K562 (cell line): ENCODE data around the gene CCNL2. TPM values are rescaled to one million over a fixed set of nuclear protein-coding genes. Genes with fewer than 3 reads are reported as not detected.

Source experiments
- ATAC-seq: fragments of 200-7000 bp; cut with Tn5 transposase; 3 replicates; pipeline ENCODE4 v1.9.1; 2020; ENCODE audit warnings: moderate library complexity
- BruUV-seq: library from RNA; stranded (reverse); fragments of 400-500 nt; replicated peaks from 2 replicates; lab custom pipeline; 2021; lab: Mats Ljungman, UMichigan
- CTCF ChIA-PET: fragments of 300-600 bp; formaldehyde crosslinking; extraction: SDS; loops from one replicate; lab custom pipeline; 2021; ENCODE audit warnings: low intra/inter-chr PET ratio; lab: Yijun Ruan, JAX
- POLR2A ChIA-PET: fragments of 300-600, 350-650 bp; sonication (Branson Sonifier 250); formaldehyde crosslinking; extraction: SDS; loops from one replicate; lab custom pipeline; 2021; ENCODE audit warnings: antibody characterized with exemption, inconsistent platforms; lab: Yijun Ruan, JAX
- DNase-seq, 4 experiments: peaks; one replicate each; pipeline versions ENCODE4 v3.0.0 to v3.0.0-alpha.2; 2011 to 2018; ENCODE audit warnings: low spot score in 3 of 4, mixed read lengths in 3 of 4; ENCODE audit errors: extremely low read depth in 1 of 4
- FAIRE-seq: peaks from 2 replicates; lab custom pipeline; 2011; peaks lifted over from hg19 to GRCh38; lab: Jason Lieb, UNC
- H2AFZ ChIP-seq: 2 replicates; pipeline ENCODE4 v1.6.0; 2011; ENCODE audit warnings: low read depth, low read length, control low read depth, inconsistent platforms
- H3K27ac ChIP-seq: fragments of 200-600 bp; 3 replicates; pipeline ENCODE4 v1.8.0; 2011; ENCODE audit warnings: low read depth, mild to moderate bottlenecking, control low read depth, inconsistent platforms, low read length, moderate library complexity, mixed read lengths; ENCODE audit errors: extremely low read depth
- H3K27me3 ChIP-seq, 2 experiments: fragments of 300-600 bp in 1 of 2; 2 replicates in 1 of 2; 3 replicates in 1 of 2; pipeline versions ENCODE4 v1.6.0 to v1.8.0; 2011; ENCODE audit warnings: inconsistent platforms in 2 of 2, low read length in 2 of 2, mild to moderate bottlenecking in 1 of 2, mixed read lengths in 1 of 2, moderate library complexity in 1 of 2; ENCODE audit not compliant: control insufficient read depth in 2 of 2, insufficient read depth in 2 of 2
- H3K36me3 ChIP-seq: fragments of 300-600 bp; 3 replicates; pipeline ENCODE4 v1.8.0; 2011; ENCODE audit warnings: mild to moderate bottlenecking, low read length, inconsistent platforms; ENCODE audit not compliant: control insufficient read depth, insufficient read depth
- H3K4me1 ChIP-seq, 2 experiments: fragments of 200-600 bp in 1 of 2; replicated peaks in 1 of 2; 2 replicates in 1 of 2; 3 replicates in 1 of 2; pipeline versions ENCODE4 v1.5.1 to v1.8.0; 2011; ENCODE audit warnings: inconsistent platforms in 2 of 2, low read length in 2 of 2, mild to moderate bottlenecking in 1 of 2, mixed read lengths in 1 of 2, moderate library complexity in 1 of 2; ENCODE audit not compliant: control insufficient read depth in 2 of 2, insufficient read depth in 2 of 2
- H3K4me2 ChIP-seq: 2 replicates; pipeline ENCODE4 v1.6.1; 2011; ENCODE audit warnings: low read length, control low read depth, inconsistent platforms, mixed read lengths; ENCODE audit not compliant: insufficient read depth
- H3K4me3 ChIP-seq: fragments of 200-600 bp; sonication (generic), shearing (Covaris generic); 2 replicates; pipeline ENCODE4 v1.5.1; 2016; ENCODE audit warnings: control low read depth, inconsistent platforms
- H3K79me2 ChIP-seq: fragments of 200-600 bp; 3 replicates; pipeline ENCODE4 v1.8.0; 2011; ENCODE audit warnings: low read length, inconsistent platforms; ENCODE audit not compliant: control insufficient read depth, insufficient read depth
- H3K9ac ChIP-seq, 2 experiments: 2 replicates each; pipeline versions ENCODE4 v1.6.0 to v1.6.1; 2011; ENCODE audit warnings: low read depth in 2 of 2, low read length in 2 of 2, control low read depth in 1 of 2, inconsistent platforms in 1 of 2, mild to moderate bottlenecking in 1 of 2, mixed read lengths in 1 of 2; ENCODE audit not compliant: insufficient read depth in 1 of 2
- H3K9me1 ChIP-seq: one replicate; pipeline ENCODE4 v1.6.0; 2011; ENCODE audit warnings: inconsistent platforms, mild to moderate bottlenecking, low read length, moderate library complexity; ENCODE audit not compliant: control insufficient read depth, insufficient read depth
- H3K9me3 ChIP-seq: replicated peaks from 2 replicates; pipeline ENCODE4 v1.5.1; 2011; ENCODE audit warnings: low read depth, low read length, inconsistent platforms; ENCODE audit not compliant: control insufficient read depth, insufficient read depth
- H4K20me1 ChIP-seq: replicated peaks from 2 replicates; pipeline ENCODE4 v1.6.1; 2011; ENCODE audit warnings: low read length, inconsistent platforms, mixed read lengths; ENCODE audit not compliant: control insufficient read depth, insufficient read depth
- ATF4 ChIP-seq: fragments of 450-650 bp; formaldehyde crosslinking; IDR thresholded peaks from 2 replicates; pipeline ENCODE4 v1.4.0; 2022; ENCODE audit warnings: mild to moderate bottlenecking, moderate library complexity
- MAZ ChIP-seq, 2 experiments: fragments of 450-650 bp in 1 of 2; sonication (generic) in 1 of 2; formaldehyde crosslinking; IDR thresholded peaks in 1 of 2; conservative IDR thresholded peaks in 1 of 2; 2 replicates each; pipeline versions ENCODE4 v1.4.0 to v1.5.0; 2020; ENCODE audit warnings: mild to moderate bottlenecking in 1 of 2, missing genetic modification reagents in 1 of 2
- NR0B1 ChIP-seq: fragments of 450-650 bp; IDR thresholded peaks from one replicate; pipeline ENCODE4 v1.6.1; 2018; ENCODE audit warnings: mild to moderate bottlenecking, moderate library complexity; ENCODE audit not compliant: partially characterized antibody
- PCBP1 ChIP-seq: fragments of 200-400 bp; formaldehyde crosslinking; IDR thresholded peaks from 2 replicates; pipeline ENCODE4 v1.6.1; 2018; ENCODE audit warnings: mild to moderate bottlenecking, low read depth, low read length; ENCODE audit not compliant: poor library complexity, severe bottlenecking
- SMC3 ChIP-seq: conservative IDR thresholded peaks from 2 replicates; pipeline ENCODE4 v1.6.1; 2011; ENCODE audit warnings: low read depth, low read length, improper control_type of control experiment; ENCODE audit not compliant: insufficient read depth
- TFAP4 ChIP-seq: sonication (generic); formaldehyde crosslinking; IDR thresholded peaks from 2 replicates; pipeline ENCODE4 v1.8.0; 2022; ENCODE audit warnings: missing genetic modification reagents, mild to moderate bottlenecking, moderate library complexity, borderline replicate concordance
- WHSC1 ChIP-seq: IDR thresholded peaks from one replicate; pipeline ENCODE4 v1.6.1; 2012; ENCODE audit warnings: low read length, control low read depth, inconsistent platforms
- ZBTB7A ChIP-seq: IDR thresholded peaks from 2 replicates; pipeline ENCODE4 v1.6.1; 2011; ENCODE audit warnings: low read depth, mild to moderate bottlenecking, low read length, moderate library complexity, borderline replicate concordance; ENCODE audit not compliant: control insufficient read depth
- WGBS: fragments of 100-300 bp; shearing (Covaris generic); methylation state at CpG from one replicate; pipeline ENCODE4 v1.1.6; 2016; ENCODE audit warnings: low coverage, mixed read lengths; ENCODE audit not compliant: insufficient coverage; ENCODE audit errors: missing lambda C conversion rate; 5-methylcytosine and 5-hydroxymethylcytosine counted together
- in situ Hi-C: fragments of 300-500 bp; cut with MboI; formaldehyde crosslinking; loops from 4 replicates; pipeline ENCODE4 v1.15.0; 2018; ENCODE audit warnings: inconsistent platforms, mixed read lengths
- intact Hi-C: fragments of 100-400 bp; cut with micrococcal nuclease; formaldehyde crosslinking; loops from 2 replicates; pipeline ENCODE4 v1.14.2; 2022
- polyA plus RNA-seq, 8 experiments: library from polyadenylated mRNA; depleted of rRNA in 4 of 8; stranded (reverse) in 5 of 8; unstranded in 3 of 8; fragments of >200 nt; fragmentation: Nextera tagmentation in 2 of 8; fragmentation: Illumina TruSeq in 1 of 8; extraction: Ambion mirVana in 2 of 8; extraction: Trizol in 1 of 8; gene quantifications; 2 replicates each; pipeline versions ENCODE4 v1.2.1 to v1.2.3, GENCODE V29; 2011 to 2014; ENCODE audit warnings: inconsistent platforms in 1 of 8, missing spikeins in 1 of 8
- total RNA-seq, 7 experiments: library from RNA; depleted of rRNA in 6 of 7; stranded (reverse); fragments of >200 nt in 6 of 7; fragmentation: Illumina TruSeq in 2 of 7; extraction: Trizol in 2 of 7; gene quantifications; 2 replicates each; pipeline versions ENCODE4 v1.2.1 to v1.2.3, GENCODE V29; 2011 to 2021; ENCODE audit warnings: low replicate concordance in 1 of 7

CCNL2 gene
- total and polyA plus RNA-seq, 9 of the 15 experiments (the other 6 are each of a cell fraction or from before 2014, with no cell fraction given) = 2.8 to 287 (median 94.5) TPM

- CTCF ChIA-PET = no interaction called here
- FAIRE-seq (no peak), DNase-seq (no peak), ATAC-seq (peak; percentile 14)
- POLR2A ChIA-PET = interaction anchor here (0.6 to 1.8 kb wide), 2 partner anchors 17 to 18 kb away, joined by 4 read pairs; no protein-coding TSS in a partner anchor
- BruUV-seq = no TSS peak
- Histone ChIP-seq H3K9ac (peak overlapping the region in 1 of 2 experiments; percentile 74; a peak in 2 of 4 replicates), H3K4me2 (no peak overlapping the region), H3K79me2 (no peaks in the 10 kb centered on the region), H2AFZ (no peak overlapping the region), H3K4me3 (no peak overlapping the region), H3K27ac (no peak overlapping the region), H3K27me3 (no peaks in the 10 kb centered on the region), H3K36me3 (no peaks in the 10 kb centered on the region), H4K20me1 (no peaks in the 10 kb centered on the region), H3K9me3 (no peaks in the 10 kb centered on the region), H3K4me1 (peaks cover 10 to 54% of the 10 kb centered on the region in 2 experiments), H3K9me1 (no peaks in the 10 kb centered on the region)
- WGBS = 60% methylated on average over 10 of the region's 19 CpGs
- in situ Hi-C loops = no loop called here
- TF ChIP-seq WHSC1 (no peak), TFAP4 (CRISPR knock-in tag) (peak; percentile 64; the same call in 1 of the 2 replicates), SMC3 (no peak), NR0B1 (no peak), ATF4 (CRISPR knock-in tag) (no peak), PCBP1 (peak; percentile 22), MAZ (CRISPR knock-in tag; conservative IDR thresholded peaks at IDR 0.05 in 1 of 2, IDR thresholded peaks at IDR 0.05 in 1 of 2) (0 out of 4 replicates have a peak, but pooled peaks of 1 of the 2 experiments have one; percentile 8), ZBTB7A (peak; percentile 16; the same call in 1 of the 2 replicates)
- intact Hi-C loops = no loop called here
These were observed 27.5 kb upstream of the CCNL2 start for GRCh38 chr1:1426496-1427105.
